H4 (cell line): ENCODE measurements around the gene NLRP3. TPM values are rescaled to one million over a fixed set of nuclear protein-coding genes. Genes with fewer than 3 reads are reported as not detected.
"Not testable (repeated sequence)": the region's sequence is repeated elsewhere in the genome, so short reads cannot be mapped to it uniquely, and the experiment has no call there.

Experiments used
- DNase-seq: peaks from one replicate; pipeline ENCODE4 v3.0.0-alpha.2; 2015; ENCODE audit warnings: low spot score
- total RNA-seq: library from RNA; depleted of rRNA; stranded (reverse); fragments of >200 nt; shearing (Covaris generic); gene quantifications from 2 replicates; pipeline ENCODE4 v1.2.3, GENCODE V29; 2014; rRNA removed

The NLRP3 gene
- total RNA-seq, 1 experiment from 2014 or later: 0.50 TPM

- no peak for DNase-seq
These were observed 53.2 kb downstream of the NLRP3 start for GRCh38 chr1:247469141-247469535.

- DNase-seq: not testable (repeated sequence)
These were observed 55.0 kb downstream of the NLRP3 start for GRCh38 chr1:247470942-247471429.

- DNase-seq: no peak
These were observed 55.6 kb downstream of the NLRP3 start for GRCh38 chr1:247471445-247472016.

- no peak for DNase-seq
These were observed 56.1 kb downstream of the NLRP3 start for GRCh38 chr1:247472035-247472434.

GRCh38 chr1:247474367-247474766, 58.4 kb downstream of the NLRP3 start:
- no peak for DNase-seq

- no peak for DNase-seq
These were observed 59.8 kb downstream of the NLRP3 start for GRCh38 chr1:247475793-247476192.

- DNase-seq: not testable (repeated sequence)
These were observed 60.5 kb downstream of the NLRP3 start for GRCh38 chr1:247476328-247477058.

- no peak for DNase-seq
These were observed 66.8 kb downstream of the NLRP3 start for GRCh38 chr1:247482747-247483146.

GRCh38 chr1:247487057-247487456, 71.1 kb downstream of the NLRP3 start:
- DNase-seq: peak; percentile 18

GRCh38 chr1:247491328-247491727, 75.4 kb downstream of the NLRP3 start:
- DNase-seq: no peak

- no peak for DNase-seq
These were observed 77.1 kb downstream of the NLRP3 start for GRCh38 chr1:247493106-247493505.

- DNase-seq: no peak
These were observed 78.8 kb downstream of the NLRP3 start for GRCh38 chr1:247494767-247495166.

GRCh38 chr1:247496581-247497285, 80.8 kb downstream of the NLRP3 start:
- no peak for DNase-seq

Other genes starting within 250 kb of the NLRP3 start
- gene ZNF124, start 244.2 kb upstream of the NLRP3 start, total RNA-seq: 35.2 and 37.1 TPM in 2 replicates
- not detected in 2 replicates for gene VN1R5, start 160.1 kb upstream of the NLRP3 start, total RNA-seq
- gene ZNF496, start 84.3 kb upstream of the NLRP3 start, total RNA-seq: 11.8 and 14.3 TPM in 2 replicates
- not detected in 2 replicates for gene OR2B11, start 41.9 kb downstream of the NLRP3 start, total RNA-seq
- gene OR2C3, start 120.3 kb downstream of the NLRP3 start, total RNA-seq: not detected in 2 replicates
- gene GCSAML, start 133.0 kb downstream of the NLRP3 start, total RNA-seq: 0.29 and 1.9 TPM in 2 replicates
- gene OR2G2, start 172.2 kb downstream of the NLRP3 start, total RNA-seq: not detected in 2 replicates
- gene OR2G3, start 189.4 kb downstream of the NLRP3 start, total RNA-seq: not detected in 2 replicates